Measurements from ENCODE around the gene FHL5. TPM values are rescaled to one million over a fixed set of nuclear protein-coding genes. Genes with fewer than 3 reads are reported as not detected.
"Not testable (repeated sequence)": the region's sequence is repeated elsewhere in the genome, so short reads cannot be mapped to it uniquely, and the experiment has no call there.

FHL5 gene
- total RNA-seq, result 6.8 TPM
- long read RNA-seq, partial matches to known transcripts, result 3 of 3 reads
- long read RNA-seq, other reads (novel, unspliced or antisense), result 0 of 3 reads

GRCh38 chr6:96562886-96563285, at the start of gene FHL5:
TSS of gene FHL5 (plus strand) at chr6:96563128. CDS start at chr6:96603614, 40,486 bp downstream.
- intact Hi-C loops (cut with DNase I), result no loop called here
- ATAC-seq (no peak), DNase-seq (ENCODE audit: missing footprints) (no peak)

GRCh38 chr6:96520171-96521115, 42.5 kb upstream of the FHL5 start:
- DNase-seq (ENCODE audit: missing footprints), result no peak
- intact Hi-C loops (cut with DNase I), result loop anchor here (10.0 kb wide), 1 partner anchor 764 kb away; the partner anchor contains the start of gene MMS22L
- ATAC-seq, result no peak

GRCh38 chr6:96521306-96521643, 41.7 kb upstream of the FHL5 start:
- intact Hi-C loops (cut with DNase I), result loop anchor here (10.0 kb wide), 1 partner anchor 764 kb away; the partner anchor contains the start of gene MMS22L
- no peak for DNase-seq (ENCODE audit: missing footprints)
- peak; percentile 36 for ATAC-seq

GRCh38 chr6:96521644-96522464, 41.1 kb upstream of the FHL5 start, which contains the start of gene UFL1:
TSS of gene UFL1 (plus strand) at chr6:96521806. CDS start at chr6:96521874, 68 bp downstream.
- intact Hi-C loops (cut with DNase I), result loop anchor here (10.0 kb wide), 1 partner anchor 763 kb away; the partner anchor contains the start of gene MMS22L
- ATAC-seq (peak; percentile 99), DNase-seq (ENCODE audit: missing footprints) (peak; percentile 97)

- intact Hi-C loops (cut with DNase I), result loop anchor here (10.0 kb wide), 1 partner anchor 762 kb away; the partner anchor contains the start of gene MMS22L
These were observed 40.4 kb upstream of the FHL5 start for GRCh38 chr6:96522465-96523009.

GRCh38 chr6:96528193-96528592, 34.7 kb upstream of the FHL5 start:
- ATAC-seq (no peak), DNase-seq (ENCODE audit: missing footprints) (no peak)
- intact Hi-C loops (cut with DNase I), result loop anchor here (10.0 kb wide), 1 partner anchor 757 kb away; the partner anchor contains the start of gene MMS22L

More at GRCh38 chr6:96522465-96523009, 40.4 kb upstream of the FHL5 start:
- DNase-seq (ENCODE audit: missing footprints), result no peak
- no peak for ATAC-seq

- ATAC-seq, result no peak
- DNase-seq (ENCODE audit: missing footprints), result no peak
- intact Hi-C loops (cut with DNase I), result no loop called here
These were observed 30.5 kb upstream of the FHL5 start for GRCh38 chr6:96532399-96532798.

GRCh38 chr6:96537726-96538125, 25.2 kb upstream of the FHL5 start:
- DNase-seq (ENCODE audit: missing footprints) (no peak), ATAC-seq (no peak)
- intact Hi-C loops (cut with DNase I), result no loop called here

GRCh38 chr6:96542702-96543101, 20.2 kb upstream of the FHL5 start:
- intact Hi-C loops (cut with DNase I), result loop anchor here (10.0 kb wide), 1 partner anchor 352 kb away; the partner anchor contains the start of gene NDUFAF4
- ATAC-seq, result no peak
- DNase-seq (ENCODE audit: missing footprints), result no peak

- no peak for ATAC-seq
- no peak for DNase-seq (ENCODE audit: missing footprints)
- intact Hi-C loops (cut with DNase I), result loop anchor here (10.0 kb wide), 1 partner anchor 349 kb away; the partner anchor contains the start of gene NDUFAF4
These were observed 17.0 kb upstream of the FHL5 start for GRCh38 chr6:96545882-96546281.

- ATAC-seq (no peak), DNase-seq (ENCODE audit: missing footprints) (no peak)
- intact Hi-C loops (cut with DNase I), result loop anchor here (10.0 kb wide), 1 partner anchor 347 kb away; the partner anchor contains the start of gene NDUFAF4
These were observed 15.3 kb upstream of the FHL5 start for GRCh38 chr6:96547654-96548053.

GRCh38 chr6:96554558-96554957, 8.4 kb upstream of the FHL5 start:
- ATAC-seq, result no peak
- DNase-seq (ENCODE audit: missing footprints), result no peak
- intact Hi-C loops (cut with DNase I), result no loop called here

GRCh38 chr6:96559740-96560139, 3.2 kb upstream of the FHL5 start:
- intact Hi-C loops (cut with DNase I); DNase-seq (ENCODE audit: missing footprints); ATAC-seq: not testable (repeated sequence)

GRCh38 chr6:96563853-96564252, 925 bp downstream of the FHL5 start:
- ATAC-seq, result no peak
- DNase-seq (ENCODE audit: missing footprints), result no peak
- intact Hi-C loops (cut with DNase I), result no loop called here

GRCh38 chr6:96570053-96570452, 7.1 kb downstream of the FHL5 start:
- intact Hi-C loops (cut with DNase I), result no loop called here
- ATAC-seq (no peak), DNase-seq (ENCODE audit: missing footprints) (no peak)

GRCh38 chr6:96571551-96571950, 8.6 kb downstream of the FHL5 start:
- no peak for DNase-seq (ENCODE audit: missing footprints)
- intact Hi-C loops (cut with DNase I), result no loop called here
- ATAC-seq, result peak; percentile 34

GRCh38 chr6:96575359-96575758, 12.4 kb downstream of the FHL5 start:
- intact Hi-C loops (cut with DNase I), result no loop called here
- no peak for DNase-seq (ENCODE audit: missing footprints)
- no peak for ATAC-seq

GRCh38 chr6:96576221-96576620, 13.3 kb downstream of the FHL5 start:
- intact Hi-C loops (cut with DNase I), result no loop called here
- DNase-seq (ENCODE audit: missing footprints) (no peak), ATAC-seq (no peak)

GRCh38 chr6:96582021-96582420, 19.1 kb downstream of the FHL5 start:
- intact Hi-C loops (cut with DNase I), result no loop called here
- no peak for ATAC-seq

More at GRCh38 chr6:96582021-96582420, 19.1 kb downstream of the FHL5 start:
- no peak for DNase-seq (ENCODE audit: missing footprints)
